Testis (tissue), 2 donors: ENCODE results near the gene UGT2B17.

Experiments used
- CTCF ChIP-seq, 3 experiments: fragments of 450-650 bp in 2 of 3; fragments of 200-600 bp in 1 of 3; sonication (generic) in 1 of 3; IDR thresholded peaks; one replicate each; pipeline ENCODE4 v1.5.1; 2016 to 2019; ENCODE audit warnings: antibody characterized with exemption in 3 of 3, mild to moderate bottlenecking in 2 of 3, moderate library complexity in 1 of 3
- POLR2A ChIP-seq: fragments of 450-650 bp; IDR thresholded peaks from one replicate; pipeline ENCODE4 v1.6.1; 2017; ENCODE audit warnings: antibody characterized with exemption, mild to moderate bottlenecking, moderate library complexity

GRCh38 chr4:68489338-68489737, 86.8 kb downstream of the UGT2B17 start:
- no peak for TF ChIP-seq POLR2A
- TF ChIP-seq CTCF (IDR thresholded peaks at IDR 0.05) = no peak
